HepG2 (cell line): ENCODE data around the gene MGA. TPM values are rescaled to one million over a fixed set of nuclear protein-coding genes. Genes with fewer than 3 reads are reported as not detected.
A peak's percentile ranks its signal among the peaks of the same experiment; 100 is the strongest.

Experiments used
- ATAC-seq: fragments of 200-7000 bp; cut with Tn5 transposase; 3 replicates; pipeline ENCODE4 v1.9.1; 2020; ENCODE audit warnings: mild to moderate bottlenecking, moderate library complexity
- BruUV-seq: library from RNA; stranded (reverse); fragments of 400-500 nt; replicated peaks from 2 replicates; lab custom pipeline; 2021; lab: Mats Ljungman, UMichigan
- CTCF ChIA-PET: fragments of 300-600 bp; formaldehyde crosslinking; extraction: SDS; loops from one replicate; lab custom pipeline; 2021; ENCODE audit warnings: low total read pairs, inconsistent platforms, low intra/inter-chr PET ratio; lab: Yijun Ruan, JAX
- POLR2A ChIA-PET: fragments of 350-600 bp; sonication (Branson Sonifier 250); formaldehyde crosslinking; loops from one replicate; lab custom pipeline; 2020; ENCODE audit warnings: antibody characterized with exemption, inconsistent platforms; lab: Yijun Ruan, JAX
- DNase-seq: peaks from one replicate; pipeline ENCODE4 v3.0.0-alpha.2; 2015; ENCODE audit warnings: low spot score
- FAIRE-seq: peaks from 3 replicates; lab custom pipeline; 2011; peaks lifted over from hg19 to GRCh38; lab: Jason Lieb, UNC
- H2AFZ ChIP-seq: one replicate; pipeline ENCODE4 v1.6.1; 2011; ENCODE audit warnings: low read length, inconsistent platforms
- H3K27ac ChIP-seq: fragments of 300-600 bp; 3 replicates; pipeline ENCODE4 v1.8.0; 2011; ENCODE audit warnings: mixed run types, mild to moderate bottlenecking, mixed read lengths, low read length, inconsistent platforms; ENCODE audit not compliant: insufficient read depth; ENCODE audit errors: extremely low read length
- H3K27me3 ChIP-seq, 2 experiments: fragments of 200-600 bp in 1 of 2; 2 replicates in 1 of 2; 3 replicates in 1 of 2; pipeline versions ENCODE4 v1.6.0 to v1.8.0; 2011; ENCODE audit warnings: low read length in 2 of 2, mild to moderate bottlenecking in 2 of 2, moderate library complexity in 2 of 2, inconsistent platforms in 1 of 2; ENCODE audit not compliant: insufficient read depth in 2 of 2, control insufficient read depth in 1 of 2
- H3K36me3 ChIP-seq, 2 experiments: fragments of 200-600 bp in 1 of 2; replicated peaks in 1 of 2; 2 replicates in 1 of 2; 3 replicates in 1 of 2; pipeline versions ENCODE4 v1.5.1 to v1.8.0; 2011; ENCODE audit warnings: low read length in 2 of 2, inconsistent platforms in 1 of 2; ENCODE audit not compliant: insufficient read depth in 2 of 2, control insufficient read depth in 1 of 2
- H3K4me1 ChIP-seq: 2 replicates; pipeline ENCODE4 v1.5.1; 2012; ENCODE audit warnings: low read length, inconsistent platforms; ENCODE audit not compliant: insufficient read depth
- H3K4me2 ChIP-seq: 2 replicates; pipeline ENCODE4 v1.6.0; 2011; ENCODE audit warnings: low read depth, low read length, inconsistent platforms
- H3K4me3 ChIP-seq, 3 experiments: fragments of 200-600 bp in 1 of 3; sonication (generic), shearing (Covaris generic) in 1 of 3; replicated peaks in 1 of 3; 2 replicates each; pipeline ENCODE4 v1.5.1; 2011 to 2016; ENCODE audit warnings: low read length in 3 of 3, inconsistent platforms in 2 of 3, low read depth in 2 of 3, mild to moderate bottlenecking in 2 of 3, control low read depth in 1 of 3, mixed read lengths in 1 of 3; ENCODE audit not compliant: insufficient read depth in 1 of 3
- H3K79me2 ChIP-seq: one replicate; pipeline ENCODE4 v1.6.1; 2011; ENCODE audit warnings: low read length, inconsistent platforms; ENCODE audit not compliant: insufficient read depth
- H3K9ac ChIP-seq: 2 replicates; pipeline ENCODE4 v1.6.0; 2011; ENCODE audit warnings: mild to moderate bottlenecking, low read depth, low read length, inconsistent platforms; ENCODE audit not compliant: insufficient read depth
- H3K9me3 ChIP-seq: 2 replicates; pipeline ENCODE4 v1.5.1; 2012; ENCODE audit warnings: mild to moderate bottlenecking, low read length
- H4K20me1 ChIP-seq: 2 replicates; pipeline ENCODE4 v1.6.0; 2011; ENCODE audit warnings: inconsistent platforms, mild to moderate bottlenecking, low read length, moderate library complexity; ENCODE audit not compliant: insufficient read depth
- BHLHE40 ChIP-seq: IDR thresholded peaks from 2 replicates; pipeline ENCODE4 v1.6.1; 2011; ENCODE audit warnings: low read length, improper control_type of control experiment
- CEBPZ ChIP-seq: IDR thresholded peaks from 2 replicates; pipeline ENCODE4 v1.6.1; 2012; ENCODE audit warnings: low read length, improper control_type of control experiment
- SIN3B ChIP-seq: fragments of 150-350 bp; IDR thresholded peaks from 2 replicates; pipeline ENCODE4 v1.6.1; 2014; ENCODE audit warnings: low read length
- SMAD3 ChIP-seq: sonication (generic); formaldehyde crosslinking; IDR thresholded peaks from 2 replicates; pipeline ENCODE4 v1.4.0; 2020; ENCODE audit warnings: missing genetic modification reagents
- ZFP36L2 ChIP-seq: sonication (generic); formaldehyde crosslinking; IDR thresholded peaks from 2 replicates; pipeline ENCODE4 v1.4.0; 2020; ENCODE audit warnings: missing genetic modification reagents
- ZNF260 ChIP-seq: sonication (generic); formaldehyde crosslinking; IDR thresholded peaks from 2 replicates; pipeline ENCODE4 v1.4.0; 2020; ENCODE audit warnings: missing genetic modification reagents, low read depth, mild to moderate bottlenecking, borderline replicate concordance
- ZNF335 ChIP-seq: sonication (generic); formaldehyde crosslinking; IDR thresholded peaks from 2 replicates; pipeline ENCODE4 v1.4.0; 2020; ENCODE audit warnings: missing genetic modification reagents
- ZNF558 ChIP-seq: sonication (generic); formaldehyde crosslinking; IDR thresholded peaks from 2 replicates; pipeline ENCODE4 v1.9.0; 2022; ENCODE audit warnings: mild to moderate bottlenecking, missing genetic modification reagents, borderline replicate concordance
- WGBS: methylation state at CpG from one replicate; pipeline ENCODE4 v1.1.6; 2017; ENCODE audit warnings: low lambda C conversion rate; 5-methylcytosine and 5-hydroxymethylcytosine counted together
- in situ Hi-C: cut with HindIII; loops from 2 replicates; pipeline ENCODE4 v1.10.0; 2017; ENCODE audit warnings: low pct_unique_long_range_greater_than_20kb; ENCODE audit not compliant: extremely low pct_ligation_motif_present
- intact Hi-C: fragments of 100-400 bp; cut with micrococcal nuclease; formaldehyde crosslinking; loops from one replicate; pipeline ENCODE4 v1.10.0; 2022; ENCODE audit not compliant: unreplicated experiment
- polyA plus RNA-seq, 8 experiments: library from polyadenylated mRNA; depleted of rRNA in 3 of 8; stranded (reverse) in 7 of 8; unstranded in 1 of 8; fragments of >200 nt; fragmentation: Illumina TruSeq in 4 of 8; extraction: Trizol in 4 of 8; gene quantifications; 2 replicates each; pipeline versions ENCODE4 v1.2.1 to v1.2.3, GENCODE V29; 2011 to 2016; ENCODE audit warnings: low read depth in 4 of 8, missing spikeins in 1 of 8, mixed read lengths in 1 of 8; ENCODE audit not compliant: insufficient read depth in 1 of 8
- total RNA-seq, 5 experiments: library from RNA; depleted of rRNA; stranded (reverse); fragments of >200 nt; fragmentation: Illumina TruSeq; extraction: Trizol; gene quantifications; 2 replicates each; pipeline ENCODE4 v1.2.3, GENCODE V29; 2016; ENCODE audit warnings: low read depth in 1 of 5
- TF ChIP-seq, protein P1 (sequence below): sonication (generic); formaldehyde crosslinking; IDR thresholded peaks from 2 replicates; pipeline ENCODE4 v1.4.0; 2020; ENCODE audit warnings: missing genetic modification reagents
- TF ChIP-seq, protein P2 (sequence below): sonication (generic); formaldehyde crosslinking; IDR thresholded peaks from 2 replicates; pipeline ENCODE4 v1.9.0; 2022; ENCODE audit warnings: missing genetic modification reagents, mild to moderate bottlenecking, borderline replicate concordance
- TF ChIP-seq, protein P3 (sequence below): sonication (generic); formaldehyde crosslinking; IDR thresholded peaks from 2 replicates; pipeline ENCODE4 v1.5.0; 2020; ENCODE audit warnings: mild to moderate bottlenecking, missing genetic modification reagents
- TF ChIP-seq, protein P4 (sequence below): sonication (generic); formaldehyde crosslinking; IDR thresholded peaks from 2 replicates; pipeline ENCODE4 v1.4.0; 2020; ENCODE audit warnings: missing genetic modification reagents, borderline replicate concordance

Gene MGA
- total and polyA plus RNA-seq, 2 of the 13 experiments (the other 11 are each of a cell fraction or from before 2014, with no cell fraction given) = 5.3 to 59.0 TPM

- no peak overlapping the region for H3K9ac ChIP-seq
- in situ Hi-C loops (no loop called here), intact Hi-C loops (no loop called here)
- ATAC-seq = no peak
- no peak for DNase-seq
- H3K27ac ChIP-seq = peak overlapping the region; percentile 54
- peaks cover 37% of the 10 kb centered on the region for H3K4me1 ChIP-seq
- no peak overlapping the region for H3K4me2 ChIP-seq
- POLR2A ChIA-PET = no interaction called here
- H4K20me1 ChIP-seq = no peaks in the 10 kb centered on the region
- H3K36me3 ChIP-seq = no peaks in the 10 kb centered on the region
- FAIRE-seq = no peak
- CTCF ChIA-PET = no interaction called here
- no peaks in the 10 kb centered on the region for H3K79me2 ChIP-seq
- H3K9me3 ChIP-seq = no peaks in the 10 kb centered on the region
- H3K4me3 ChIP-seq = no peak overlapping the region
- WGBS = 100% methylated on average over 6 of the region's 8 CpGs
- no TSS peak for BruUV-seq
- no peaks in the 10 kb centered on the region for H3K27me3 ChIP-seq
- no peak overlapping the region for H2AFZ ChIP-seq
- TF ChIP-seq, protein P1, sequence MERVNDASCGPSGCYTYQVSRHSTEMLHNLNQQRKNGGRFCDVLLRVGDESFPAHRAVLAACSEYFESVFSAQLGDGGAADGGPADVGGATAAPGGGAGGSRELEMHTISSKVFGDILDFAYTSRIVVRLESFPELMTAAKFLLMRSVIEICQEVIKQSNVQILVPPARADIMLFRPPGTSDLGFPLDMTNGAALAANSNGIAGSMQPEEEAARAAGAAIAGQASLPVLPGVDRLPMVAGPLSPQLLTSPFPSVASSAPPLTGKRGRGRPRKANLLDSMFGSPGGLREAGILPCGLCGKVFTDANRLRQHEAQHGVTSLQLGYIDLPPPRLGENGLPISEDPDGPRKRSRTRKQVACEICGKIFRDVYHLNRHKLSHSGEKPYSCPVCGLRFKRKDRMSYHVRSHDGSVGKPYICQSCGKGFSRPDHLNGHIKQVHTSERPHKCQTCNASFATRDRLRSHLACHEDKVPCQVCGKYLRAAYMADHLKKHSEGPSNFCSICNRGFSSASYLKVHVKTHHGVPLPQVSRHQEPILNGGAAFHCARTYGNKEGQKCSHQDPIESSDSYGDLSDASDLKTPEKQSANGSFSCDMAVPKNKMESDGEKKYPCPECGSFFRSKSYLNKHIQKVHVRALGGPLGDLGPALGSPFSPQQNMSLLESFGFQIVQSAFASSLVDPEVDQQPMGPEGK = no peak
- no peak for TF ChIP-seq SIN3B
- TF ChIP-seq SMAD3 (CRISPR knock-in tag) = no peak
- TF ChIP-seq BHLHE40 = no peak
- no peak for TF ChIP-seq ZFP36L2 (CRISPR knock-in tag)
- TF ChIP-seq, protein P2, sequence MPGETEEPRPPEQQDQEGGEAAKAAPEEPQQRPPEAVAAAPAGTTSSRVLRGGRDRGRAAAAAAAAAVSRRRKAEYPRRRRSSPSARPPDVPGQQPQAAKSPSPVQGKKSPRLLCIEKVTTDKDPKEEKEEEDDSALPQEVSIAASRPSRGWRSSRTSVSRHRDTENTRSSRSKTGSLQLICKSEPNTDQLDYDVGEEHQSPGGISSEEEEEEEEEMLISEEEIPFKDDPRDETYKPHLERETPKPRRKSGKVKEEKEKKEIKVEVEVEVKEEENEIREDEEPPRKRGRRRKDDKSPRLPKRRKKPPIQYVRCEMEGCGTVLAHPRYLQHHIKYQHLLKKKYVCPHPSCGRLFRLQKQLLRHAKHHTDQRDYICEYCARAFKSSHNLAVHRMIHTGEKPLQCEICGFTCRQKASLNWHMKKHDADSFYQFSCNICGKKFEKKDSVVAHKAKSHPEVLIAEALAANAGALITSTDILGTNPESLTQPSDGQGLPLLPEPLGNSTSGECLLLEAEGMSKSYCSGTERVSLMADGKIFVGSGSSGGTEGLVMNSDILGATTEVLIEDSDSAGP (CRISPR knock-in tag) = no peak
- TF ChIP-seq, protein P3, sequence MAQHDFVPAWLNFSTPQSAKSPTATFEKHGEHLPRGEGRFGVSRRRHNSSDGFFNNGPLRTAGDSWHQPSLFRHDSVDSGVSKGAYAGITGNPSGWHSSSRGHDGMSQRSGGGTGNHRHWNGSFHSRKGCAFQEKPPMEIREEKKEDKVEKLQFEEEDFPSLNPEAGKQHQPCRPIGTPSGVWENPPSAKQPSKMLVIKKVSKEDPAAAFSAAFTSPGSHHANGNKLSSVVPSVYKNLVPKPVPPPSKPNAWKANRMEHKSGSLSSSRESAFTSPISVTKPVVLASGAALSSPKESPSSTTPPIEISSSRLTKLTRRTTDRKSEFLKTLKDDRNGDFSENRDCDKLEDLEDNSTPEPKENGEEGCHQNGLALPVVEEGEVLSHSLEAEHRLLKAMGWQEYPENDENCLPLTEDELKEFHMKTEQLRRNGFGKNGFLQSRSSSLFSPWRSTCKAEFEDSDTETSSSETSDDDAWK (CRISPR knock-in tag) = no peak
- TF ChIP-seq, protein P4, sequence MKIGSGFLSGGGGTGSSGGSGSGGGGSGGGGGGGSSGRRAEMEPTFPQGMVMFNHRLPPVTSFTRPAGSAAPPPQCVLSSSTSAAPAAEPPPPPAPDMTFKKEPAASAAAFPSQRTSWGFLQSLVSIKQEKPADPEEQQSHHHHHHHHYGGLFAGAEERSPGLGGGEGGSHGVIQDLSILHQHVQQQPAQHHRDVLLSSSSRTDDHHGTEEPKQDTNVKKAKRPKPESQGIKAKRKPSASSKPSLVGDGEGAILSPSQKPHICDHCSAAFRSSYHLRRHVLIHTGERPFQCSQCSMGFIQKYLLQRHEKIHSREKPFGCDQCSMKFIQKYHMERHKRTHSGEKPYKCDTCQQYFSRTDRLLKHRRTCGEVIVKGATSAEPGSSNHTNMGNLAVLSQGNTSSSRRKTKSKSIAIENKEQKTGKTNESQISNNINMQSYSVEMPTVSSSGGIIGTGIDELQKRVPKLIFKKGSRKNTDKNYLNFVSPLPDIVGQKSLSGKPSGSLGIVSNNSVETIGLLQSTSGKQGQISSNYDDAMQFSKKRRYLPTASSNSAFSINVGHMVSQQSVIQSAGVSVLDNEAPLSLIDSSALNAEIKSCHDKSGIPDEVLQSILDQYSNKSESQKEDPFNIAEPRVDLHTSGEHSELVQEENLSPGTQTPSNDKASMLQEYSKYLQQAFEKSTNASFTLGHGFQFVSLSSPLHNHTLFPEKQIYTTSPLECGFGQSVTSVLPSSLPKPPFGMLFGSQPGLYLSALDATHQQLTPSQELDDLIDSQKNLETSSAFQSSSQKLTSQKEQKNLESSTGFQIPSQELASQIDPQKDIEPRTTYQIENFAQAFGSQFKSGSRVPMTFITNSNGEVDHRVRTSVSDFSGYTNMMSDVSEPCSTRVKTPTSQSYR (CRISPR knock-in tag) = no peak
- no peak for TF ChIP-seq ZNF558 (CRISPR knock-in tag)
- no peak for TF ChIP-seq ZNF335 (CRISPR knock-in tag)
- no peak for TF ChIP-seq ZNF260 (CRISPR knock-in tag)
- no peak for TF ChIP-seq CEBPZ
Measured at GRCh38 chr15:41797201-41797944, 137.2 kb downstream of the MGA start.
